Lower leg skin (tissue), 3 donors: ENCODE data around the gene CNTN4.

Source experiments
- CTCF ChIP-seq, 3 donors: fragments of 450-650 bp; IDR thresholded peaks; one replicate each; pipeline ENCODE4 v1.5.1; 2016; ENCODE audit warnings: antibody characterized with exemption in 3 of 3, mild to moderate bottlenecking in 3 of 3, moderate library complexity in 2 of 3
- POLR2A ChIP-seq, 2 donors: fragments of 450-650 bp; IDR thresholded peaks; one replicate each; pipeline ENCODE4 v1.6.1; 2016 to 2017; ENCODE audit warnings: antibody characterized with exemption in 2 of 2, mild to moderate bottlenecking in 1 of 2, moderate library complexity in 1 of 2

- TF ChIP-seq CTCF (IDR thresholded peaks at IDR 0.05) (no peak), POLR2A (IDR thresholded peaks at IDR 0.05) (no peak)
Observed at GRCh38 chr3:2356298-2356950, 257.8 kb downstream of the CNTN4 start.
